Muscle of leg (tissue), 11 donors: Measurements from ENCODE around the gene DTD2. TPM values are rescaled to one million over a fixed set of nuclear protein-coding genes. Genes with fewer than 3 reads are reported as not detected.

Experiments
- DNase-seq: peaks from one replicate; pipeline ENCODE4 v3.0.0; 2013
- H3K27ac ChIP-seq: one replicate; pipeline ENCODE4 v1.5.1; 2013; ENCODE audit warnings: mild to moderate bottlenecking, low read length, control low read depth
- H3K27me3 ChIP-seq: one replicate; pipeline ENCODE4 v1.6.1; 2013; ENCODE audit warnings: low read length; ENCODE audit not compliant: control insufficient read depth, insufficient read depth
- H3K36me3 ChIP-seq: one replicate; pipeline ENCODE4 v1.6.1; 2013; ENCODE audit warnings: low read length; ENCODE audit not compliant: control insufficient read depth, insufficient read depth
- H3K4me1 ChIP-seq: one replicate; pipeline ENCODE4 v1.6.1; 2013; ENCODE audit warnings: low read length; ENCODE audit not compliant: control insufficient read depth, insufficient read depth
- H3K4me3 ChIP-seq: one replicate; pipeline ENCODE4 v1.5.1; 2013; ENCODE audit warnings: low read length, control low read depth
- H3K9me3 ChIP-seq: replicated peaks from 2 replicates; pipeline ENCODE4 v1.6.1; 2013; ENCODE audit warnings: low read depth, low read length; ENCODE audit not compliant: control insufficient read depth
- WGBS: methylation state at CpG from one replicate; pipeline ENCODE4 v1.1.5; 2013; ENCODE audit warnings: missing lambda C conversion rate; ENCODE audit not compliant: insufficient coverage; 5-methylcytosine and 5-hydroxymethylcytosine counted together
- polyA plus RNA-seq, 8 donors: library from polyadenylated mRNA; unstranded; fragments of 120-200 nt; gene quantifications; one replicate each; pipeline versions ENCODE4 v1.2.1 to v1.2.3, GENCODE V29; 2013; ENCODE audit warnings: inconsistent platforms in 1 of 8, low replicate concordance in 1 of 8; ENCODE audit not compliant: insufficient read length in 8 of 8, insufficient read depth in 1 of 8
- total RNA-seq: library from RNA; stranded (reverse); fragments of 120-200 nt; gene quantifications from one replicate; pipeline ENCODE4 v1.2.4, GENCODE V29; 2013

Gene DTD2
- total and polyA plus RNA-seq, 9 donors, result 8.3 to 16.1 (median 12.7) TPM

DNA sequence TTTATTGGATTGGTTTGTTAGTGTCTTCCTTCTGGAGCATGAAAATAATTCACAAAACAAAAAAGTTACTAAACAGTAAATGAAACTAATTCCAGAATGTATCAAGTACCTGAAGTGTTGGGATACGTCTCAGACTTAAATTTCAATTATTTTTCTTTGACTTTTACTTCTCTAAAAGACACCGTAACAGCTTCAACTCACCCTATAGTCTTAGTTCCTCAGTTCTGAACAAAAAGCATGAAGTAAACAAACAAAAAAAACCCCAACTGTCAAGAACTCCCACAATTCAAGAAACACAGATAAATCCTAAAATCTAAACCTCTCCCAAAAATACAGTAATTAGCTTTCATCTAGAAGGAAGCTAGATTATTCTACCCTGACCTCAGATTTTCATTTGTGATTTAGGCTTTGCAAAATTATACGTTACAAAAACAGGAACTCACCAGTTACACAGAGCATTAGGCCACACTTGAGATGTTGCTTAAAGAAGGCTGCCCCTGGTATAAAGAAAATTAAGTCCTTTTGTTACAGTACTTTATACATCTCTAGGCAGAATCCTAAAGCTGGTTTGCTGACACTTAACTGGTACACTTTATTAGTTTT is 47.2 kb downstream of the DTD2 start:
- Histone ChIP-seq H3K27me3 (no peaks in the 10 kb centered on the region), H3K9me3 (no peaks in the 10 kb centered on the region), H3K36me3 (no peaks in the 10 kb centered on the region), H3K4me1 (no peaks in the 10 kb centered on the region), H3K4me3 (no peak overlapping the region), H3K27ac (no peak overlapping the region)
- no CpG with 5 or more reads among the region's 3 CpGs for WGBS
- DNase-seq, result peak; percentile 7

GRCh38 chr14:31408421-31408820 is 48.9 kb downstream of the DTD2 start:
- no peak for DNase-seq
- Histone ChIP-seq H3K36me3 (no peaks in the 10 kb centered on the region), H3K27me3 (no peaks in the 10 kb centered on the region), H3K9me3 (no peaks in the 10 kb centered on the region), H3K4me3 (no peak overlapping the region), H3K27ac (no peak overlapping the region), H3K4me1 (no peaks in the 10 kb centered on the region)
- no CpG with 5 or more reads among the region's 1 CpG for WGBS

GRCh38 chr14:31405599-31406232 is 51.6 kb downstream of the DTD2 start:
- Histone ChIP-seq H3K36me3 (peaks cover 6% of the 10 kb centered on the region), H3K27me3 (no peaks in the 10 kb centered on the region), H3K27ac (no peak overlapping the region), H3K4me1 (no peaks in the 10 kb centered on the region), H3K9me3 (no peaks in the 10 kb centered on the region), H3K4me3 (no peak overlapping the region)
- DNase-seq, result no peak
- no CpG with 5 or more reads among the region's 4 CpGs for WGBS

GRCh38 chr14:31405106-31405505 is 52.2 kb downstream of the DTD2 start:
- Histone ChIP-seq H3K27ac (no peak overlapping the region), H3K9me3 (no peaks in the 10 kb centered on the region), H3K4me1 (no peaks in the 10 kb centered on the region), H3K4me3 (no peak overlapping the region), H3K36me3 (peaks cover 6% of the 10 kb centered on the region), H3K27me3 (no peaks in the 10 kb centered on the region)
- DNase-seq, result no peak
- 100% methylated on average over 2 of the region's 8 CpGs for WGBS

- H3K4me3 ChIP-seq, result no peak overlapping the region
- peaks cover 6% of the 10 kb centered on the region for H3K36me3 ChIP-seq
- DNase-seq, result no peak
- no peaks in the 10 kb centered on the region for H3K4me1 ChIP-seq
- WGBS, result no CpG with 5 or more reads among the region's 3 CpGs
- H3K9me3 ChIP-seq, result no peaks in the 10 kb centered on the region
- no peak overlapping the region for H3K27ac ChIP-seq
- H3K27me3 ChIP-seq, result no peaks in the 10 kb centered on the region
Observed at GRCh38 chr14:31403707-31404106, 53.6 kb downstream of the DTD2 start.

DNA sequence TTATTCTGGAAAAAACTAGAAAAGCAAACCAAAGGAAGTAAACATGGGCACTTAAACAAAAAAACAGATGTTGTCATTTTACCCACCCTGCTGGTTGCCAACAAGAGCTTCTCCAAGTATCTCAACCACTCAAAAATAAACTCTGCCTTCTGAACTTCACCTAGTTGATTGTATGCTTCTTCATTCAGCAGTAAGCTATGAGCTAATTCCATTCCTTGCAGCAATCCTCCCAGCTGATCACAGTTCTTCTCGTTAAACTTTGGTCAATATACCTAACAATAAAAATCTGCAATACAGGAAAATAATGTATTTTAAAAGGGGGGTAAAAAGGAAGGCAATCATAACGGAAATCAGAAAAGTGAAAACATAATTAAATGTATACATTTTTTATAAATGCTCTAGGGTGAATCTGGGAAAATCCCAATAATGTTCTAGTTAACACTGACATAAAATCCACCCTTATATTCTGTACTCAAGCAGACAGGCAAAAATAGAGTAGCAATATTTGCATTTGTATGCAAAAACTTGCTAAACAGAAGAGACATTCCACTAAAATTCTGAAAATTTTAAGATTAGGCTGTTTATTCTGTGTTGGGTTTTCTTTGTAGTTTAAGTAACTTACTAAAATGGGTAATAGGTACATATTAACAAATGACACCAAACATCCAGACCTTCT is 54.4 kb downstream of the DTD2 start:
- Histone ChIP-seq H3K4me1 (no peaks in the 10 kb centered on the region), H3K9me3 (no peaks in the 10 kb centered on the region), H3K27ac (no peak overlapping the region), H3K4me3 (no peak overlapping the region), H3K36me3 (peaks cover 8% of the 10 kb centered on the region), H3K27me3 (no peaks in the 10 kb centered on the region)
- DNase-seq, result no peak
- no CpG with 5 or more reads among the region's 2 CpGs for WGBS

DNA sequence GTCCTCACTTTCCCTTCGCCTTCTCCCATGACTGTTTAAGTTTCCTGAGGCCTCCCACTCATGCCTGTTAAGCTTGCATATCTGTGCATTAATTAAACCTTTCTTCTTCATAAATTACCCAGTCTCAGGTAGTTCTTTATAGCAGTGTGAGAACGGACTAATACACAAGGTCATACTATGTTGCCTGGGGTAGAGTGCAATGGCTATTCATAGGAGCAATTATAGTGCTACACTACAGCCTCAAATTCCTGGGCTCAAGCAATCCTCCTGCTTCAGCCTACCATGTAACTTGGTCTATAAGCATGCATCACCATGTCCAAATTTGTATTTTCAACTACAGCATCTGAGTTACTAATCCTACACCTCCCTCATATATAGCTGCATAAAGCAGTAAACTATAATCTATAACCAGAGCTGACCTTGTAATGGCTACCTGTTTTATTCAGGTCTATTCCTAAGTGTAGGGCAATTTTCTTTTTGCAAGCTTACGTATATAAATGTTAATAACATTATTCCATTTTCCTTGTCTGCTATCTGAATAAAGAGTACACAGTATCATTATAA is 55.9 kb downstream of the DTD2 start:
- DNase-seq, result no peak
- no CpG with 5 or more reads among the region's 3 CpGs for WGBS
- no peak overlapping the region for H3K4me3 ChIP-seq
- no peaks in the 10 kb centered on the region for H3K27me3 ChIP-seq
- no peak overlapping the region for H3K27ac ChIP-seq
- H3K9me3 ChIP-seq, result no peaks in the 10 kb centered on the region
- peaks cover 11% of the 10 kb centered on the region for H3K36me3 ChIP-seq
- H3K4me1 ChIP-seq, result no peaks in the 10 kb centered on the region

GRCh38 chr14:31400031-31400638 is 57.2 kb downstream of the DTD2 start:
- Histone ChIP-seq H3K27me3 (no peaks in the 10 kb centered on the region), H3K4me1 (no peaks in the 10 kb centered on the region), H3K36me3 (peaks cover 14% of the 10 kb centered on the region), H3K9me3 (no peaks in the 10 kb centered on the region), H3K27ac (no peak overlapping the region), H3K4me3 (no peak overlapping the region)
- DNase-seq, result no peak
- no CpG with 5 or more reads among the region's 5 CpGs for WGBS
